Spinal cord (tissue), 10 donors: ENCODE results near the gene ALDH1L1. TPM values are rescaled to one million over a fixed set of nuclear protein-coding genes. Genes with fewer than 3 reads are reported as not detected.

Experiments
- DNase-seq, 6 donors: peaks; one replicate each; pipeline versions ENCODE4 v3.0.0 to v3.0.0-alpha.2; 2013 to 2015; ENCODE audit warnings: low spot score in 6 of 6, low read depth in 4 of 6
- H3K27ac ChIP-seq: one replicate; pipeline ENCODE4 v1.5.1; 2013; ENCODE audit warnings: low read depth, low read length, control low read depth
- H3K27me3 ChIP-seq: one replicate; pipeline ENCODE4 v1.6.1; 2013; ENCODE audit warnings: low read length; ENCODE audit not compliant: control insufficient read depth, insufficient read depth
- H3K36me3 ChIP-seq: one replicate; pipeline ENCODE4 v1.6.1; 2013; ENCODE audit warnings: low read length; ENCODE audit not compliant: control insufficient read depth, insufficient read depth
- H3K4me1 ChIP-seq: one replicate; pipeline ENCODE4 v1.6.1; 2013; ENCODE audit warnings: low read length; ENCODE audit not compliant: control insufficient read depth, insufficient read depth
- H3K4me3 ChIP-seq: one replicate; pipeline ENCODE4 v1.5.1; 2013; ENCODE audit warnings: low read depth, low read length, control low read depth
- H3K9me3 ChIP-seq: one replicate; pipeline ENCODE4 v1.6.1; 2013; ENCODE audit warnings: low read length; ENCODE audit not compliant: control insufficient read depth, insufficient read depth
- WGBS: methylation state at CpG from one replicate; pipeline ENCODE4 v1.1.5; 2013; ENCODE audit warnings: missing lambda C conversion rate; ENCODE audit not compliant: insufficient coverage; 5-methylcytosine and 5-hydroxymethylcytosine counted together
- polyA plus RNA-seq, 2 donors: library from polyadenylated mRNA; unstranded; fragments of 120-200 nt; gene quantifications; one replicate each; pipeline ENCODE4 v1.2.1, GENCODE V29; 2013; ENCODE audit not compliant: insufficient read length in 2 of 2
- total RNA-seq, 2 donors: library from RNA; depleted of rRNA in 1 of 2; stranded (reverse); fragments of 120-200 nt in 1 of 2; fragments of >200 nt in 1 of 2; gene quantifications; one replicate each; pipeline versions ENCODE4 v1.2.3 to v1.2.4, GENCODE V29; 2013 to 2014
- donor health status: healthy.

The ALDH1L1 gene
- total and polyA plus RNA-seq, 4 donors = 19.9 to 75.2 (median 46.0) TPM

DNA sequence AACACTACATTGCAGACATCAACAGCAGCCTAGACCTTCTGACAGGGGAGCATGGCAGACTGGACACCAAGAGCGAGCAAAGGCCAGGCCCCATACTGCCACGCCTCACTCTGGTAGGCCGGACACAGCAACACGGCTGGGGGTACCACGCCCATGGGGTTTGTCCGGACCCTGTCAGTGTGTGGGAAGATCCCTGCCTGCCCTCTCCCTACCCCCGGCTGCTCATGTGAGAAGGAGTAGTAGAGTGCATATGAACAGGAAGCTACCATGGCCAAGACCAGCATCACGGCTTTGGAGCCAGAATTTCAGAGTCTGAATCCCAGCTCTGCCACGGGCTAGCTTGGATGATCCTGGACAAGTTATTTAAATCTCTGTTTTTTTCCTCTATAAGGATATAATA, 27.9 kb downstream of the ALDH1L1 start:
- H3K4me1 ChIP-seq = peaks cover 14% of the 10 kb centered on the region
- H3K27ac ChIP-seq = no peak overlapping the region
- DNase-seq = no peak
- peaks cover 67% of the 10 kb centered on the region for H3K36me3 ChIP-seq
- no peak overlapping the region for H3K4me3 ChIP-seq
- H3K27me3 ChIP-seq = no peaks in the 10 kb centered on the region
- H3K9me3 ChIP-seq = no peaks in the 10 kb centered on the region
- WGBS = 83% methylated on average over 3 of the region's 9 CpGs

DNA sequence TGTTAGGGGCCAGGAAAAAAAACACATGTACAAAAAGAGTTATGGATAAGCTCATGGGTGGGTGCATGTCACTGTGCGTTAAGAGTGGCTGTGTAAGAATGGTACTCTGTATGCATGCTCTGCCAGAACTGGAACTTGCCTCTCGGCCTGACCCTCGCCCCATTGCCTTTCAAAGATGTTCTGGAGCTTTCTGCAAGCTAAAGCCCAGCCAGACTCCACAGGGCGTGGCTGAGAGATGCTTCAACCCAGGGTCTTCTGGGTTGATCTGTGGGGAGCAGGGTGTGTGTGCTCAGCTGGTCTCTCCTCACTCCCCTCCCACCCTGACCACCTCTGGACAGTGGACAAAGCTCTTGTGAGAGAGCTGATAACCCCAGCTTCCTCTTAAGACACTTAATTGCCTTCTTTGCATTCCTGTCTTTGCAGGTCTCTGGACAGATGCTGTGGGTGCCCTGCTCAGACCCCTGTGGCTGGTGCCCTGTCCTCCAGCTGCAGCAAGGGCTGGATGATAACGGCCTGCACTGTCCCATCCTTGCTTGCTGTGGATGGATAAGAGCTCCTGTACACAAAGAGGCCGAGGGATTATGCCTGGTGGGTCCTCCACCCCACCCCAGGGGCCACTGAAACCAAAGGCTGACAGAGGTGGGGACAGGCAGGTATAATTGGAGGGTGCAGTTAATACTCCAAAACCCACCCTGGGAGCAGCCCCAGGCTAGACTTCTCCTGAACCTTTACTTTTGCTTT, 28.7 kb downstream of the ALDH1L1 start:
- no peak overlapping the region for H3K4me3 ChIP-seq
- H3K27ac ChIP-seq = no peak overlapping the region
- H3K4me1 ChIP-seq = peaks cover 14% of the 10 kb centered on the region
- DNase-seq = no peak
- WGBS = 76% methylated on average over 3 of the region's 6 CpGs
- H3K27me3 ChIP-seq = no peaks in the 10 kb centered on the region
- H3K36me3 ChIP-seq = peaks cover 69% of the 10 kb centered on the region
- no peaks in the 10 kb centered on the region for H3K9me3 ChIP-seq

DNA sequence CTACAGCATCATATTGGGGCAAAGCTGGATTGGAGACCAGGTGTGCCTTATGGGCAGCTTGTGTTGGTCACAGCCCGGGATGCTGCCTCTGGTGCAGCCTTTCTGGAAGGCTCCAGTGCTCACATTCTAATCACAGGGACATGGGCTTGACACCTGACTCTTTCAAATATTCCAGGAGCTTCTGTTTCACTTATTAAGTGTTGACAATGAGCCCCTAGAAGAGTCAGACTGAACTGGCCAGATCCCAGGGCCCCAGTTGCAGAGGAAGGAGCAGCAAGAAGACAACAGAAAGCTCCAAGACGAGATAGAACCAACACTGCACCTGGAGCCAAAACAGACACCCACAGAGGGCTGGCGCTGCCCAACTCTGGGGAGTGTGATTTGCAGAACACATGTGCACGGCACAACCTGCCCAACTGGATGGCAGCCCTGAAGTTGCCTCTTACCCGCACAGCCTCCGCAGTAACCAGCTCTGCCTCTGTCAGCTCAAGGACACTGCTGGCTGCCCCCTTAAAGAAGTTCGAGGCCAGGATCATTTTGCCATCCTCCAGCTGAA, 30.3 kb downstream of the ALDH1L1 start:
- Histone ChIP-seq H3K27me3 (no peaks in the 10 kb centered on the region), H3K36me3 (peaks cover 66% of the 10 kb centered on the region), H3K9me3 (no peaks in the 10 kb centered on the region), H3K4me3 (no peak overlapping the region), H3K27ac (no peak overlapping the region), H3K4me1 (peaks cover 14% of the 10 kb centered on the region)
- 99% methylated on average over 7 of the region's 7 CpGs for WGBS
- DNase-seq = no peak

DNA sequence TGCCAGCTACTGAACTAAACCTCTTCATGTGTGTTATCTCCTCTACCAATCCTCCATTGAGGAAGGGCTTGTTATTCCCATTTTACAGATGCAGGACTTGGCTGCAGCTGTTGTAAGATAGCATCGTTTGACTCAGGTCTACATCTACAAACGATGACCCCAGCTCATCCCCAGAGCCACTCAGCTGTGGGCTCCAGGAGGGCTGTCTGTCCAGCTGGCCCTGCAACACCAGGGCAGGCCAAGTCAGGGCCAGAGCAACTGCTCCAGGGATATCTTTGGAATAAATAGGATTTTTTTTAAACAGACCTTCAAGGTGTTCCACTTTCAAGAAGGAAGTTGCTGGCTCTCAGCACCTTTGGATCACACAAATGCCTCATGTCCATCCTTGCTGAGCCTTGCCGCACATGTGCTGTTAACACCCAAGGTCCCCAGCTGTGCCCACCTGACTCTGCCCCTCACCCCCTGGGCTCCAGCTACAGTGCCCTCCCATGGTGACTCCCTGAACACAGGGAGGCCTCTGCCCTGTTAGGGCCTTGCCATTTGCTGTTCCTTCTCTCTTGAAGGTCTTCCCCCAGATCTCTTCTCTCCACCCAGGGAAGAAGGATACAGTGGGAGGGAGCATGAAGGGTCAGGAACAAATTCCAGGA, 31.0 kb downstream of the ALDH1L1 start:
- Histone ChIP-seq H3K4me1 (peaks cover 14% of the 10 kb centered on the region), H3K27me3 (no peaks in the 10 kb centered on the region), H3K27ac (no peak overlapping the region), H3K4me3 (no peak overlapping the region), H3K36me3 (peaks cover 59% of the 10 kb centered on the region), H3K9me3 (no peaks in the 10 kb centered on the region)
- DNase-seq = no peak
- WGBS = 100% methylated on average over 3 of the region's 3 CpGs

DNA sequence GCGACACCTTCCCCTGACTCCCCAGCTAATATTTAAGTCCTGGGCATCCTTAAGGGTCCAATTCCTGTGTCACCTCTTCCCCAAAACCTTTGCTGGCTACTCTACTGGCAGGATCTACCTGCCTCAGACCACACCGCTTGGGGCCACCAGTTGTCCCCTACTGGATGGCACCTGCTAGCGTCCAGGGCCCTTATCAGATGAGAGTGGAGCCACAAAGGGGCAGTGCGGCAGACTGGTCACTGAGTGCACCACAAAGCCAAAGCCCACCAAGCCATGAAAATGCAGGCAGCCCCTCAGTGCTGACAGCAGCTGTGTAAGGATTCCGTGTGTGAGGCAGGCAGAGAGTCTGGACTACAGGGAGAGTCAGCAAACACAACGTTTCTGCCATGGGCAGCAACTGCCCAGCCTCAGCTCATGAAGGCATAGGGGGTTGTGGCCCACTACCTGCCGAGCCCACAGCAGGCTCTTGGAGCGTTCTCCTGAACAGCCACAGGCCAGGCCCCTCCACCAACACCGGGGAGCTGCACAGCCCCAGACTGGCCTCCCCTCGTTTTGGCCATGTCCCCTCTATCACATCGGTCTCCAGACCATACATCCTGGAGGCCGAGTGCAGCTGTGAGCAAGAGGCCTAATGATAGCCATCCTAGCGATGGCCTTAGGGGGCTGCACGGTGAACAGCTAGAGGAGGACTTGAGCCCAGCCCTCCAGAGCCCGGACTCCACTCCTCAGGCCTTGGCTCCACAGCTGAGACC, 32.3 kb downstream of the ALDH1L1 start:
- Histone ChIP-seq H3K4me3 (no peak overlapping the region), H3K27me3 (no peaks in the 10 kb centered on the region), H3K9me3 (no peaks in the 10 kb centered on the region), H3K4me1 (peaks cover 11% of the 10 kb centered on the region), H3K36me3 (peaks cover 46% of the 10 kb centered on the region), H3K27ac (no peak overlapping the region)
- 77% methylated on average over 15 of the region's 15 CpGs for WGBS
- DNase-seq = no peak

DNA sequence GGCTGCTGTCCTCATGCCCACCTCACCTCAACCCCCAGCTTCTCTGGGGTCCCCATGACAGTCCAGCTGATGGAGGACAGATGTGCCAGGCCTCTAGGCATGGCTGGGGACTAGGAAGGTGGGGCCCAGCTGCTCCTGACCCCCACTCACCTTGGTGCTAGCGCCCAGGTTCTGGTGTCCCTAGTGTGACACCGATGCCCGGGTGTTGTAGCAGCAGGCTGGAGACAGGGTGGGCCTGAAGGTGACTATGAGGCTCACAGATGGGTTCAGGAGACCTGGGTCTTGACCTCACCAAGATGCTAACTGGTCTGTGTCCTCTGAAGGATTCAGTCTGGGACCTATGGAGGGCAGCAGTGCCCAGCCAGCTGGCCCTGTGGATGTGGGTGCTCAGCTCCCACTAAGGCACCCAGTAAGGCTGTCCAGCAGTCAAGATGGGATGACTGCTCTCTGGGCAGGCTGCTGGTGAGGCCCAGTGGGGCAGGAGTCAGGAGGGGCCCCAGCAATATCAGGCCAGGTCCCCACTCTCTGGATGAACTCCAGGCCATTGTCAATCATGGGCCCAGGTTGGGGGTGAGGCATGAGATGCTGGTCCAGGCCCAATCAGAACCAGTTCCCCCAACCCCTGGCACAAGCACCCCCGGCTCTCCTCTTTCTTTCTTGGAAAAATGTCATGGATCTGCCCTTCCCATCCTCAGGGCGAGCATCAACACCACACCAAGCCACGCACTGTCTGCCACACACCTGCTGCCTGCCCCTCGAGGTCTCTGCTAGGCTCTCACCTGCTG, 33.0 kb downstream of the ALDH1L1 start:
- Histone ChIP-seq H3K27ac (no peak overlapping the region), H3K4me1 (peaks cover 4% of the 10 kb centered on the region), H3K36me3 (peaks cover 41% of the 10 kb centered on the region), H3K27me3 (no peaks in the 10 kb centered on the region), H3K4me3 (no peak overlapping the region), H3K9me3 (no peaks in the 10 kb centered on the region)
- WGBS = 93% methylated on average over 7 of the region's 7 CpGs
- no peak for DNase-seq

DNA sequence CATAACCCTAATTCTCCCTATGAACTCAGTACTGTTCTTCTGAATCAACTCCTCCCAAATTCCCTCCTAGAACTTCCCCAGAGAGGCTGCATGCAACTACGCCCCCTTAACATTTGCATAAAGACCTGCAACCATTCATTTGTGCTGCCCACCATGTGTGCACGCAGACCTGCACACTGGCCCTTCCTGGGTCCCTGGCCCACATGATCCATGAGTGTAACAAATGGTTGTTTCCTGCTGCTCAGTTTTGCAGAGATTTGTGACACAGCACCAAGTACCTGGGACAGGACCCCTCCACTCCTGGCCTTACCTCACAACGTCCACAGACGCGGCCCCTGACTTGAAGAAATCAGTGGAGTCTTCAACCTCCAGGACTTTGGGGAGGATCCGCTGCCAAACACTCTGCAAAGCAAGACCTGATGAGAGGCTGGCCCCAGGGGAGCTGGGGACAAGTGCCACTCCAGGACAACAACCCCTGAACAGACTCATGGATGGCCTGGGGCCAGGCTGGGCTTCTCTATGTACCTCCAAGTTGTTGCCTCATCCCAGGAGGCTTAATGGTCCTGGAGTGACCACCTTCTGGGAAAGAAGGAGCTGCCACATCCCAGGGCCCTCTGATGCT, 33.8 kb downstream of the ALDH1L1 start:
- Histone ChIP-seq H3K27me3 (no peaks in the 10 kb centered on the region), H3K9me3 (no peaks in the 10 kb centered on the region), H3K36me3 (peaks cover 34% of the 10 kb centered on the region), H3K4me1 (no peaks in the 10 kb centered on the region), H3K4me3 (no peak overlapping the region), H3K27ac (no peak overlapping the region)
- no peak for DNase-seq
- 95% methylated on average over 6 of the region's 6 CpGs for WGBS

DNA sequence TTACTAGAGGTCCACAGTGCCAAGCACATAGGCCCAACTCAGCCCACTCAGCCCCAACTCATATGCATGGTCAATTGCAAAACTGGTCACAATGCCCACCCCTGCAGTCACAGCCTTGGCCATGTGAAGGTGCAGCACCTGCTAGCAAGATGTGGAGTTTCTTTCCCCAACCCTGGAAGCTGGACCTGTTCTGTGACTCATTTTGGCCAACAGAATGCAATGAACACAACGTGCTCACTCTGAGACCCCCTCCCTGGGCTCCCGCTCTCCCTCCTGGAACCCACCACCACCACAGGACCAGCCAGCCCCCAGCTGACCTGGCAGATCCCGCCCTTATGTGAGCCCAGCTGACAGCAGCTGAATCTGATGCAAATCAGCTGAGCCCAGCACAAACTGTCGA, 34.4 kb downstream of the ALDH1L1 start:
- Histone ChIP-seq H3K9me3 (no peaks in the 10 kb centered on the region), H3K27me3 (no peaks in the 10 kb centered on the region), H3K4me3 (no peak overlapping the region), H3K36me3 (peaks cover 32% of the 10 kb centered on the region), H3K27ac (no peak overlapping the region), H3K4me1 (no peaks in the 10 kb centered on the region)
- 79% methylated on average over 2 of the region's 4 CpGs for WGBS
- no peak for DNase-seq

DNA sequence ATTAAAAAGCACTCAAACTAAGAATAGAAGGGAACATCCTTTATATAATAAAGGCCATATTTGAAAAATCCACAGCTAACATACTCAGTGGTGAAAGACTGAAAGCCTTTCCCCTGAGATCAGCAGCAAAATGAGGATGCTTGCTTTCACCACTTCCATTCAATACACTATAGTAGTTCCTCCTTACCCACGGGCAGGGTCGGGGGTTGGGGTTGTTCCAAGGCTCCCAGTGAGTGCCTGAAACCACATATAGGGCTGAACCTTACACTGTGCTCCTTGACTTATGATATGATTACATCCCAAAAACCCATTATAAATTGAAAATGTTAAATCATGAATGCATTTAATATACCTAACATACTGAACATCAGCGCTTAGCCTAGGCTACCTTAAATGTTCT, 37.7 kb downstream of the ALDH1L1 start:
- Histone ChIP-seq H3K9me3 (no peaks in the 10 kb centered on the region), H3K27me3 (no peaks in the 10 kb centered on the region), H3K36me3 (peaks cover 22% of the 10 kb centered on the region), H3K4me1 (no peaks in the 10 kb centered on the region), H3K27ac (no peak overlapping the region), H3K4me3 (no peak overlapping the region)
- WGBS = no CpG with 5 or more reads among the region's 3 CpGs
- no peak for DNase-seq
